ENCODE data around the gene NID2. TPM values are rescaled to one million over a fixed set of nuclear protein-coding genes. Genes with fewer than 3 reads are reported as not detected.

Gene NID2
- polyA plus RNA-seq, 1 of the 3 experiments (the other 2 are of a cell fraction): 22.7 TPM

GRCh38 chr14:52051251-52051650 is 17.6 kb downstream of the NID2 start:
- Histone ChIP-seq H3K79me2 (ENCODE audit: insufficient read depth) (peaks cover 42% of the 10 kb centered on the region), H3K4me2 (peak overlapping the region; percentile 16), H2AFZ (ENCODE audit: low read depth) (no peak overlapping the region), H3K9me3 (no peaks in the 10 kb centered on the region), H3K27ac (ENCODE audit: low read depth in 2 of 2, low read length in 1 of 2) (peak overlapping the region in 1 of 2 experiments; percentile 94; a peak in 2 of 4 replicates), H3K9ac (peak overlapping the region; percentile 23; the same call in 1 of the 2 replicates), H3K4me1 (ENCODE audit: control insufficient read depth in 1 of 2, insufficient read depth in 2 of 2, low read depth in 1 of 2, low read length in 1 of 2) (peaks cover 3 to 32% of the 10 kb centered on the region in 2 experiments; a peak in 3 of 4 replicates), H3K4me3 (ENCODE audit: low read depth in 2 of 2, low read length in 1 of 2) (no peak overlapping the region), H3K9me2 (no peaks in the 10 kb centered on the region), H4K20me1 (ENCODE audit: insufficient read depth) (no peaks in the 10 kb centered on the region), H3K36me3 (replicated peaks in 1 of 2; ENCODE audit: control insufficient read depth in 1 of 2, insufficient read depth in 2 of 2, low read length in 1 of 2) (peaks cover 0 to 12% of the 10 kb centered on the region in 2 experiments), H3K27me3 (ENCODE audit: insufficient read depth) (no peaks in the 10 kb centered on the region), H3F3A (replicated peaks; ENCODE audit: insufficient read depth) (peaks cover 24% of the 10 kb centered on the region)
- TF ChIP-seq FOXJ3 (CRISPR knock-in tag; IDR thresholded peaks at IDR 0.05) (no peak), EZH2phosphoT487 (IDR thresholded peaks at IDR 0.05; ENCODE audit: borderline replicate concordance, low read depth) (no peak), TEAD4 (IDR thresholded peaks at IDR 0.05; ENCODE audit: borderline replicate concordance, insufficient read depth) (no peak), EP300 (IDR thresholded peaks at IDR 0.05; ENCODE audit: borderline replicate concordance in 1 of 2, low read depth in 1 of 2, low read length in 1 of 2) (no peak), NFIC (IDR thresholded peaks at IDR 0.05; ENCODE audit: borderline replicate concordance) (no peak), PBX3 (IDR thresholded peaks at IDR 0.05) (no peak)
- ChIA-PET CTCF (interaction anchor here (2.5 kb wide), 1 partner anchor 81 kb away, joined by 10 read pairs; no protein-coding TSS in a partner anchor), POLR2A (no interaction called here)
- no peak for DNase-seq
- 92% methylated on average over 3 of the region's 3 CpGs for WGBS (ENCODE audit: low lambda C conversion rate)

GRCh38 chr14:52049721-52050588 is 18.9 kb downstream of the NID2 start:
- Histone ChIP-seq H3K4me1 (ENCODE audit: control insufficient read depth in 1 of 2, insufficient read depth in 2 of 2, low read depth in 1 of 2, low read length in 1 of 2) (peaks cover 3 to 31% of the 10 kb centered on the region in 2 experiments; a peak in 3 of 4 replicates), H3K36me3 (replicated peaks in 1 of 2; ENCODE audit: control insufficient read depth in 1 of 2, insufficient read depth in 2 of 2, low read length in 1 of 2) (peaks cover 0 to 12% of the 10 kb centered on the region in 2 experiments), H3F3A (replicated peaks; ENCODE audit: insufficient read depth) (peaks cover 20% of the 10 kb centered on the region), H3K4me3 (ENCODE audit: low read depth in 2 of 2, low read length in 1 of 2) (no peak overlapping the region), H3K9ac (no peak overlapping the region), H3K9me3 (no peaks in the 10 kb centered on the region), H3K79me2 (ENCODE audit: insufficient read depth) (peaks cover 49% of the 10 kb centered on the region), H3K9me2 (no peaks in the 10 kb centered on the region), H3K27me3 (ENCODE audit: insufficient read depth) (no peaks in the 10 kb centered on the region), H3K4me2 (peak overlapping the region; percentile 16; the same call in 1 of the 2 replicates), H2AFZ (ENCODE audit: low read depth) (no peak overlapping the region), H3K27ac (ENCODE audit: low read depth in 2 of 2, low read length in 1 of 2) (peak overlapping the region in 1 of 2 experiments; percentile 94; a peak in 1 of 4 replicates), H4K20me1 (ENCODE audit: insufficient read depth) (no peaks in the 10 kb centered on the region)
- POLR2A ChIA-PET: no interaction called here
- 70% methylated on average over 3 of the region's 6 CpGs for WGBS (ENCODE audit: low lambda C conversion rate)
- CTCF ChIA-PET: interaction anchor here (2.5 kb wide), 1 partner anchor 82 kb away, joined by 10 read pairs; no protein-coding TSS in a partner anchor
- DNase-seq: no peak
- TF ChIP-seq CHD2 (IDR thresholded peaks at IDR 0.05; ENCODE audit: low read length, partially characterized antibody): no peak
- no peak for TF ChIP-seq TCF12 (IDR thresholded peaks at IDR 0.05)
- no peak for TF ChIP-seq FOXJ3 (CRISPR knock-in tag; IDR thresholded peaks at IDR 0.05)
- TF ChIP-seq MAX (IDR thresholded peaks at IDR 0.05; ENCODE audit: low read depth): no peak
- no peak for TF ChIP-seq YY1 (IDR thresholded peaks at IDR 0.05; ENCODE audit: low read depth)
- TF ChIP-seq IRF3 (IDR thresholded peaks at IDR 0.05; ENCODE audit: low read depth, low read length): no peak
- TF ChIP-seq GABPA (IDR thresholded peaks at IDR 0.05; ENCODE audit: low read depth): no peak
- no peak for TF ChIP-seq ELF1 (IDR thresholded peaks at IDR 0.05)
- TF ChIP-seq RFX5 (IDR thresholded peaks at IDR 0.05; ENCODE audit: low read length): no peak

Data from SK-N-SH (cell line).